CD4-positive, alpha-beta T cell treated with Interleukin-6 for 4 hours (primary cell): ENCODE data around the gene UBA52.
A peak's percentile ranks its signal among the peaks of the same experiment; 100 is the strongest.

Source experiments
- DNase-seq: peaks from one replicate; pipeline ENCODE4 v3.0.0-alpha.2; 2020; ENCODE audit warnings: mixed read lengths

UBA52 gene

DNA sequence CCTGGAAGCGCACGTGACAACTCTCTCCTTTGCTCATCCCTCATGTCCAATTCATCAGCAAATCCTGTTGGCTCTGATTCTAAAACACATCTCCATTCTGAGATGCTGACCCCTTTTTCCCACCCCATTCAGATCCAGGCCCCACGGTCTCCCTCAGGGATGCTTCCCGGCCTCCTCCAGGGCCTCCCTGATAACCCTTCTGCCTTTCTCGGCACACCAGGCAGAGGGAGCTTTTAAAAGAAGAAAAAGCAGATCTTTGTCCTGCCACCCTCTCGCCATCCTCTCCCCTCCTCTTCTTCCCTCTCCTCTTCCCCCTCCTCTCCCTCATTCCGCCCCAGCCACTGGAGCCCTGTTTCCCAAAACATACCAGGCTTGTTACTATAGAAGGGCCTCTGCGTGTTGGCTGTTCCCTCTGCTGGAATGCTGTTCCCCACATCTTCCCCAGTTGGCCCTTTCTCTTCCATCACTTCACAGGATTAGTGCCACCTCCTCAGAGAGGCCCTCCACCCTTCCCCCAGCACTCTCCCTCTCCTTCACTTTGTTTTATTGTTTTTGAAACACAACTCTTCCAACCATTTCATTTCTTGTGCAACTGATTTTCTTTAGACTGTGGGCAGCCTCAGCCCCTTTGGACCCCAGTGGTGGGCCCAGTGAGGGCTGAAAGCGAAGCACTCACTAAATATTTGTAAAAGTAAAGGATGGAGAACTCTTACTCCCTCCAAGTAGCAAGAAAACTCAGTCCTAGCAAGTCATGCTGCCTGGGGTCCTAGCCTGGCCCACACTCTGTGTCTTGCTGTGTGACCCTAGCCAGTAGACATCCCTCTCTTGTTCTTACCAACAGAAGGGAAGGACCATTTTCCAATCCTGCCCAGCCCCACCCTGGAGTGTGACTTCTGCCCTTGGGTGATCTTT lies 37.4 kb downstream of the UBA52 start:
- no peak for DNase-seq

DNA sequence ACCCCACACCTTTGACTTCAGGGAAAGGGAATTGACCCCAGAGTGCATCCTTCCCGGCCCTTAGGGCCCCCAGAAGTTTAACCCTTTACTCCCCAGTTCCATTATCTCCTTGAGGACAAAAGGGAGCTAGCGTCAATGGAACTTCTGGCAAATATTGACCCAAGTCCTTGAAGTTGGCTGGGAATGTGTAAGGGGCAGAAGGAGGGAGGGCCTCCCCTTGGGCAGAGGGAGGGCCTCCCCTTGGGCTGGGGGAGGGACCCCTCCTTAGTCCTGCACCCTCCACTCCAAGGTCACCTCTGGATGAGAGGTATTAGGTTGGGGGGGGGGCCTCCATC lies 38.0 kb downstream of the UBA52 start:
- no peak for DNase-seq

DNA sequence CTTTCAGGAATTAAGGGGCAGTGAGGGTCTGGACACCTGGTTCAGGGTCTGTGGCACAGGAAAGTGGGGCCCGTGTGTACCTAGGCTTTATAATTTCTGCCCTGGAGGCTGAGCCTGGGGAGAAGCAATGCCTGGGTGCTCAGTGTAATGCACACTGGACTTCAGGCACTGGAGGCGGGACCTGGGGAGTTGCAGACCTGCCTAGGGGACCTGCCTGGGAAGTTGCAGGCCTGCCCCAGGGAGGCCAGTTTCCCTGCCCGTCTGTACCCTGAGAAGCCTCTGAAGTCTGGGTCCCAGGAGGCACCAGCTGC lies 38.5 kb downstream of the UBA52 start:
- DNase-seq: no peak

DNA sequence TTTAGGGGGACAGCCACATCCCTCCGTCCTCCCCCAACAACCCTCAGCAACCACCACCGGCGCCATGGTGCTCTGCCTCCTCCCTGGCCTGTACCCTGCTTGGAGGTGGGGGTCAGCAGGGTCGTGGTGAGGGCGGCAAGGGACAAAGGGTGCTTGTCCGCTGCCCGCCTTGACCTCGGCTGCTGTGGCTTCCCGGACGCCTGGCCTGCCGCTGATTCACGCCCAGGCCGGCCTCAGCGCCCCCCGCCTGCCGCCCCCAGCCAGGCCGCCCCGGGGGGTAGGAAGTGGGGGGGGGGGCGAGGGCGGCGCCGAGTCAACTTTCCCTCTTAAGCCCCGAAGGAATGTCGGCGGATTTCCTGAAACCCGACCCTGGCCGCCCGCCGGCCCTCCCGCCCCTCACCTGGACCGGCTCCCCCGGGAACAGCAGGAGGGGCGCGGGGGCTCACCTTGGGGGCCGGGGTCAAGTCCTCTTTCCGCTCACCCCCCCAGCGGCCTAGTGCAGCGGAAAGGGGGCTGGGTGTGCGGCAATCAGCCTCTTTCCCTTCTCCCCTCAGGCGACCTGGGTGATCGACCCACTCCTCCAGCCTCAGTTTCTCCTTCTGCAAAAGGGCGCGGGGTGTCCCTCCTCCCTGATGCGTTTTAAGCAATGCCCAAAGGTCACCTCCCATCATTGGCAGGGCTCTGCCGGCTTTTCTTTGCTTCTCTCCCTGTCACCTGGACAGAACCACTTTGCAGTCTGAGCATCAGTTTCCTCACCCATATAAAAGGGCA lies 39.1 kb downstream of the UBA52 start:
- DNase-seq: no peak

DNA sequence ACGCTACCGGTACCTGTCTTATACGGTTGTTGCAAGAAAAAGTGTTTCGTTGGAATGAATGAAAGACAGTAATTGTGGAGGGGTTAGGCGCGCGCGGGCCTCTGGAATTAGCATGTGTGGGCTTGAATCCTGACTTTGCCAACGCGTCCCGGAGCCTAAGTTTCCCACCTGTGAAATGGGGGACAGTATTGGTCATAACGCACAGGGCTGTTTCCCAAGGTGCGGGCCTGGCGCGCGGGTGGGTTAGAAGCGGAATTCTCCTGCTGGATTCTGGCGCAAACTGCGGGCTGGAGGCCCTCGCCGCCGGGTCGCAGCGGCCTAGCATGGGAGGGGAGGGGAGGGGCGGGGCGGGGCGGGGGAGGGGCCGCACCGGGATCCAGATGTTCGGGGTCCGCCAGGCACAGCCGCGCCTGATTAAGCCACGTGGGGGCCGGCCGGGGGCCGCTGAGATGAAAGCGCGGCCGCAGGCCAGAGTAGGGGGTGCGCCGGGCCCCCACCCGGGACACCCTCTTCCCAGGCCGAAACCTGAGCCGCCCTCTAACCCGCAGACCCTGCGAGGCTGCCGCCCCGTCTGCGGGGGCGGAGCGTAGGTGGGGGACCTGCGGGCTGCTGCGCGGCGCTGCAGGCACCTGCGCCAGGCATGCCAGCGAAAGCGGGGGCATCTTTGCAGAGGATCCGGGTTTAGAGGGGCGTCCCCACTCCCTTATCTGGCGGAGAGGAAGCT lies 39.8 kb downstream of the UBA52 start:
- DNase-seq: peak; percentile 39

DNA sequence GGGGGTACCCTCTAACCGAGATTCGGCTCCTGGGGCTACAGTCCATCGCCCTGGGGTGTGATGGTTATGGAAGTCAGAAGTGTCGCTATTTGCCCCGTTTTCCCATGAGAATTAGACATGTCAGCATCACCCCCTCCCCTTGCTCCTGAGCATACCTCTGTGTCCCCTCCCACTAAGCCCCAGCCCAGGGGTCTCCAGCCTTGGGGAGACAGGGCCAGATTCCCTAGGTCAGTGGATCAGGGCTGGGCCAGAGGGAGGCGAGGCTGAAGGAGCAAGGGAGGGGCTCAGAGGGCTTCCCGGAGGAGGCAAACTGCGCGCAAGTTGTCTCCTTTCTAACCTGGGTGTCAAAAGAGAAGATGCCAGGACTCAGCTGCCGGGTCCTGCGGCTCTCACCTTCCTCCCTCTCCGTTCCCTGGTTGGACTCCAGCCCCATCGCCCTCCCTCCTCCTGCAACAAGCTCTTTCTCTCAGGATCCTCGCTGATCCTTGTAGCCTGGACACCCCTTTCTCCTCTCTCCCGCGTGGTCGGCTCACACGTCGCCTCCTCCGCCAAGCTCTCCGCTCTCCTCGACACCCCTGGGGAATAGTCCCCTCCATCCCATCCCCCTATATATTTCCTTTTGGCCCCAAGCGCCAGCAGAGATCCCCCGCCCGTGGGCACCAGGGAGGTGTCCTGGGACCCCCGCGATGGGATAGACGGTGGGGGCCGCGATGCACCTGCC lies 40.6 kb downstream of the UBA52 start:
- no peak for DNase-seq

DNA sequence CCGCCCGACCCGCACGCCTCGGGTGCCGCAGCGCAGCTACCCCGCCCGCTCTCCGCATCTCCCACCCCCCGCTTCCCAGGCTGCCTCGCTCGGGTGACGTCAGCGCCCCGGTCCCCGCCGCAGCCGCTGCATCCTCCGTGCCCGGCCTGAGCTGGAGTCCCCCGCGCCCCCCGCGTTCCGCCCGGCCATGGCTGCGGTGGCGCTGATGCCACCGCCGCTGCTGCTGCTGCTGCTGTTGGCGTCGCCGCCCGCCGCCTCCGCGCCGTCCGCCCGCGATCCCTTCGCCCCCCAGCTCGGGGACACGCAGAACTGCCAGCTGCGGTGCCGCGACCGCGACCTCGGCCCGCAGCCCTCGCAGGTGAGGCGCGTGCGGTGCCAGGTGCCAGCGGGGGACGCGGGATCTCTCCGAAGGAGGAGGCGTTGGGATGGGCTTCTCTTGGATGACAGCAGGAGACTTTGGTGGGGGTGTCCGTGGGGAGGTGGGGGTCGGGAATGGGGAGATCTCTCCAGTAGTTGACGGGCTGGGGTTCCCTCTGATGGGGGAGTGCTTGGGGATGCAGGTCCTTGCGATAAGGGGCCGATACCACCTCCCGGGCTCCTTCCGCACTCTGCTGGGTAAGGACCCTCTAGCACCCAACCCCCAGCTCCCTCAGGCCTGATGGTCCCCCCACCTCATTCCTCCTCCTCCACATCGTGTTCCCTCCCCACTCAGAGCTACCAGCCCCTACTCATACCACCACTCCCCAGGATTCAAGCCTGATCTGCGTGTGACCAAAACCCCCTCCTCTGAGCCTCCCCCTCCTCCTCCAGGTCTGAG lies 41.3 kb downstream of the UBA52 start, which contains the start of gene TMEM59L:
Gene TMEM59L, plus strand, starts transcription at position 99 of the 817 bp plus-strand sequence. Its CDS starts 89 bp downstream, at position 188.
- DNase-seq: peak; percentile 71

DNA sequence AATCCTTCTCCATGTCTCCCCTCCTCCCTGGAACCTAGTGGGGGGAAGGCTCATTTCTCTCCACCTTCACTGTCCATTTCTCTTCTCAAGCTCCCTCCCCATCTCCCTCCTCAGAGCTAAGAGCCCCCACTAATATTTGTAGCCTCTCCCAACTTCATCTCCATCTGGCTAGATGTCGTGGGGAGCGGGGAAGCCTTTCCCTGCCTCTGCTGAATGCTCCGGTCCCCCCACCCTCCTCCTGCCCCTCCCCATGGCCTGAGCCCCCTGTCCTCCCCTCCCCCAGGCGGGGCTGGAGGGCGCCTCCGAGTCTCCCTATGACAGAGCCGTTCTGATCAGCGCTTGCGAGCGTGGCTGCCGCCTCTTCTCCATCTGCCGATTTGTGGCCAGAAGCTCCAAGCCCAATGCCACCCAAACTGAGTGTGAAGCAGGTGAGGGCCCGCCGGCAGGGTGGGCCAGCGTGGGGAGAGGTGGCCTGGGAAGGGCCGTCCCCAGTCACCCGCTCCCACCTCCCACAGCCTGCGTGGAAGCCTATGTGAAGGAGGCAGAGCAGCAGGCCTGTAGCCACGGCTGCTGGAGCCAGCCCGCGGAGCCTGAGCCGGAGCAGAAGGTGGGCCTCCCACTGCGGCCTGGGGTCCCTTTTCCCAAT lies 42.1 kb downstream of the UBA52 start:
- DNase-seq: no peak

DNA sequence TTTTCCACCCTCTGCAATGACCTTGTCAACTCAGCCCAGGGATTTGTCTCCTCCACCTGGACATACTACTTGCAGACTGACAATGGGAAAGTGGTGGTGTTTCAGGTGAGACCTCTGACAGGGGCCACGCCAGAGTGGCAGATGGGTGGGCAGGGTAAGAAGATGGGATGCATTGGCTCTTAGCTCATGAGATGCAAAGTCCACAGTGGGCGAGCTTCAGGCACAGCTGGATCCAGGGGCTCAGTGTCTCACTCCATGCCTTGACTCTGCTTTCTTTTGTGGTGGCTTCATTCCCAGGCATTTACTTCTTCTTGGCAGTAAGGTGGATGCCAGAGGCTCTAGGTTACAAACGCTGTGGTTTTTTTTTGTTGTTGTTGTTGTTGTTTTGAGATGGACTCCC lies 44.4 kb downstream of the UBA52 start:
- no peak for DNase-seq

DNA sequence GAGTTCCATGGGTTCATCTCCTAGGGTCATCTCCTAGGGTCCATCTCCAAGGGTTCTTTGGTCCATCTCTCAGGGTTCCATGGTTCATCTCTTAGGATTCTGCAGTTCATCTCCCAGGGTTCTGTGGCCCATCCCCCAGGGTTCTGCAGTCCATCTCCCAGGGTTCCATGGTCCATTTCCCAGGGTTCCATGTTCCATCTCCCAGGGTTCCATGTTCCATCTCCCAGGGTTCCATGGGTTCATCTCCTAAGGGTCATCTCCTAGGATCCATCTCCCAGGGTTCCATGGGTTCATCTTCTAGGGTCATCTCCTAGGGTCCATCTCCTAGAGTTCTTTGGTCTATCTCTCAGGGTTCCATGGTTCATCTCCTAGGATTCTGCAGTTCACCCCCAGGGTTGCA lies 45.9 kb downstream of the UBA52 start:
- DNase-seq: no peak

DNA sequence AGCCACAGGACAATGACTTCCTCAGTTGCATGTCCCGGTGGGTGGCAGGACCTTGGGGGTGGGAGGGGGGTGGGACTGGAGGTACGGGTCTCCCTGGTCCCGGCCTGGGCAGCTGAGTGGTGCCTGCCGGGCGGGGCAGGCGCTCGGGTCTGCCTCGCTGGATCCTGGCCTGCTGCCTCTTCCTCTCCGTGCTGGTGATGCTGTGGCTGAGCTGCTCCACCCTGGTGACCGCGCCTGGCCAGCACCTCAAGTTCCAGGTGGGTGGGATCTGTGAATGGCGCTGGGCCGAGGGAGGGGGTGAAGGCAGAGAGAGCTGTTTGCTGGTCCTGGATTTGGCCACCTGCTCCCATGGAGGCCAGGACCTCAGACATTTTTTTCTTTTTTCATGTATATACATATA lies 46.6 kb downstream of the UBA52 start:
- no peak for DNase-seq

DNA sequence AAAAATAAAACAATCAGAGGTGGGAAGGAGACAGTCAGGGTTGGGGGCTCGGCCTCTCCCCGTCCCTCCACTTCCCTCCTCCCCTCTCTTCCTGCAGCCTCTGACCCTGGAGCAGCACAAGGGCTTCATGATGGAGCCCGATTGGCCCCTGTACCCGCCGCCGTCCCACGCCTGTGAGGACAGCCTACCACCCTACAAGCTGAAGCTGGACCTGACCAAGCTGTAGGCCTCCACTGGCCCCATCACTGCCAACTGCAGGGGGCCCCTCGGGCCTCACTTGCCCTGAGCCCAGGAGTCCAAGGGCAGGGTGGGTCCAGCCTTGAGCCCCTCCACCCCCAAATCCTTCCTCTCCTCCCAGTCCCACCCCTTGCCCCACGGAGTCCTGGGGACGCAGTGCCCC lies 48.7 kb downstream of the UBA52 start:
- no peak for DNase-seq

DNA sequence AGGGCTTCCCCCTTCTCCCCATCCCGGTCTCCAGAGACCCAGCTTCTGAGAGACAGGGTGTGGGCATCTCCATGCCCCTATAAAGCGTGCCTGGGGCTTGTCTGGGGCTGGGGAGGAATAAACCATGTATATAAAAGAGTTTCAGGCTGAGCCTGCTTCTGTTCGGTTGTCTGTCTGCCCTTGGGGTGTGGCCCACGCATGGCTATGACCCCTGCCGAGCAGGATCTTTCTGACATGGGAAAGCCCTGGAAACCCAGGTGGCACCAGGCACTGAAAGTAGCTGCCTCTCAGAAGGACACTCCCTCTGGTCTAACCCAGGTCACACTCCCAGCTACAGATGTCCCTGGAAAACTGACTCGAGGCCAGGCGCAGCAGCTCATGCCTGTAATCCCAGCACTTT lies 49.2 kb downstream of the UBA52 start:
- DNase-seq: no peak

DNA sequence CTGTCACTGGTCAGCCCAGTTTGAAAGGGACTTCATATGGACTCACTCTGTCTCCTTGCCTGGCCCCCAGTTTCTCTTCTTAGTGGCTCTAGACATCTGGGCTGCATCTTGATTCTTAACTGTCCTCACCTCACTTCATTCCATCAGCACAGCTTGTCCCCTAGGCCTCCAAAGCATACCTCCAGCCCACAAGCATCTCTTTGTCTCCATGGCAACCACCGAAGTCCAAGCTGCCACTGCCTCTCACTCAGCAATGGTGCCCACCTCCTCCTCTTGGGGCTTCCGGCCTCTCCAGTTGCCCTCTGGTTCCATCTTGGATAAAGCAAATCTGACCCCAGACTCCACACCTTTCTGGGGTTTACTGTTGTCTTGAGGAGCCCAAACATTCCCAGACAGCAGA lies 55.2 kb downstream of the UBA52 start:
- DNase-seq: no peak
